NCI-H82 (cell line): ENCODE data around the gene ARL14.
A peak's percentile ranks its signal among the peaks of the same experiment; 100 is the strongest.
"Not testable (repeated sequence)": the region's sequence is repeated elsewhere in the genome, so short reads cannot be mapped to it uniquely, and the experiment has no call there.

Experiments
- DNase-seq: peaks from one replicate; lab custom pipeline; 2025; lab: John Stamatoyannopoulos, UW

ARL14 gene

GRCh38 chr3:160677459-160677881, 510 bp downstream of the ARL14 start:
- DNase-seq = no peak

- DNase-seq = no peak
These were observed 1.4 kb downstream of the ARL14 start for GRCh38 chr3:160678292-160678842.

DNA sequence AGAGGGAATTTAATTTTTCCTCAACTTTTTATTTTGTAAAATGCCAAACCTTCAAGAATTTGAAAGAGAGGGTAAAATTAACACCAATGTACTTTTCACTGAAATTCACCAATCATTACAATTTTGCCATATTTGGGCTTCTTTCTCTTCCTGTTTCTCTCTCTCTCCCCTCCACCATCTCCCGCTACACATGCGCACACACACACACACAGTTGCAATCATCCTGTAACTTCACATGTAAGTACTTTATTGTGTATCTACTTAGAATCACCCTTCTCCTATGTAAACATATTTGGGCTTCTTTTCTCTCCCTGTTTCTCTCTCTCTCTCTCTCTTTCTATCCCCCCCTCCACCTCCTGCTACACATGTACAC, 7.4 kb downstream of the ARL14 start:
- DNase-seq = no peak

GRCh38 chr3:160685144-160685766, 8.3 kb downstream of the ARL14 start:
- peak; percentile 32 for DNase-seq

DNA sequence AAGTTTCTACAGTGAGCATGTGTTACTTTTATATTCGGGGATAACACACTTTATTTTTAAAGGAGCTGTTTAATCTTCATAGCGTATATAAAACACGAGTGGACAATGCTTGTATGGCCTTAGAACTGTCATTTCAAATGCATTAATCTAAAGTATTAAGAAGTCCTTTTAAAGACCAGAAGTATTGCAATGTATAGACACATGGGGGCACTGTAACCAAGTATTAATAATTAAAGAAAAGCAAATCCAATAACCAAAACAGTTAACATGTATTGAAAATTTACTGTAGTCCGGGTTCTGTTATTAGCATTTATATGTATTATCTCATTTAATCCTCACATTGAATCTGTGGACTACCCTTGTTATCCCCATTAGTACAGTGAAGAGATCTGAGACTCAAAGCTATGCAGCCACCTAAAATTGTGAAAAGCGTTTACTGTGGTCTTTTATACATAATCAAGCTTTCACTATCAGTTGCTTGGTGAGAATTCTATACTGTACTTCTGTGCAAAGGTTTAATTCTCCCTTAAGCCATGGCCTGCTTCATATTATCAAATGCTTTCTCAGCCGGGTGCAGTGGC, 10.1 kb downstream of the ARL14 start:
- DNase-seq = peak; percentile 68

DNA sequence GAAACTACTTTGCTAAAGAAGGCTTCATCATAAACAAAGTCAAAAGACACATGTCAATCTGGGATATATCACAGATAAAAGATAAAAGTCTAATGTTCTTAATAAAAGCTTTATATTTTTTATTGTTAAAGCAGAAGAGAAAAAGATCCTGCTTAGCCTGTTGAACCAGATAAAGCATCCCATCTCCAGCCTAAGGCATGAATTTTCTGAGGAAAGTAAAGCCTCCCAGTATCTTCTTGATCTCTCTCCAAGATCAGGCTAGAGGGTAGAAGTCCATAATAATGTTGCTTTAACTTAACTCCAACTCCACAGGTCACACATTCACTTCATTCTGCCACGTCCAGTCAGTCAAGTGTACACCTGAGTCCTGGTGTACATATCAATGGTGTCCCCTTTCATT, 14.2 kb downstream of the ARL14 start:
- no peak for DNase-seq

- no peak for DNase-seq
These were observed 15.0 kb downstream of the ARL14 start for GRCh38 chr3:160691962-160692361.

- no peak for DNase-seq
These were observed 16.2 kb downstream of the ARL14 start for GRCh38 chr3:160693191-160693590.

GRCh38 chr3:160694345-160694744, 17.4 kb downstream of the ARL14 start:
- DNase-seq = no peak

- DNase-seq = peak; percentile 16
These were observed 18.0 kb downstream of the ARL14 start for GRCh38 chr3:160695003-160695402.

DNA sequence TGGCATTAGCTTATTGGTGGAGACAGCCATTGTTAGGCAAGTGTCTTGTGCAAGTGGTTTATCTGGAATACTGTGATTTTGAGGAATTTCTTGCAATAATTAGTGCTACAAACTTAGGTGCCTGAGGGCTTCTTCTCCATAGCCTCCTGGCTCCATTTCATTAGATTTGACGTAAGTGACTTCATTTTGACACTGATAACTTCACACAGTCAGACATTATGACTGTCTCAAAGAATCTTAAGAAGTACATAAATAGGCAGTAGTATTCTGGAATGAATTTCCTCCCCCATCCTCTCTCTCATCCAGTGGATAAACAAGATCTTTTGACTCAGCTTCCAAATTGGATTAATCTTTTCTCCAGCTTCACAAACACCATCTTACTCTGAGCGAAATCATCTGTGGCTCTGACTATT, 19.0 kb downstream of the ARL14 start:
- peak; percentile 92 for DNase-seq

DNA sequence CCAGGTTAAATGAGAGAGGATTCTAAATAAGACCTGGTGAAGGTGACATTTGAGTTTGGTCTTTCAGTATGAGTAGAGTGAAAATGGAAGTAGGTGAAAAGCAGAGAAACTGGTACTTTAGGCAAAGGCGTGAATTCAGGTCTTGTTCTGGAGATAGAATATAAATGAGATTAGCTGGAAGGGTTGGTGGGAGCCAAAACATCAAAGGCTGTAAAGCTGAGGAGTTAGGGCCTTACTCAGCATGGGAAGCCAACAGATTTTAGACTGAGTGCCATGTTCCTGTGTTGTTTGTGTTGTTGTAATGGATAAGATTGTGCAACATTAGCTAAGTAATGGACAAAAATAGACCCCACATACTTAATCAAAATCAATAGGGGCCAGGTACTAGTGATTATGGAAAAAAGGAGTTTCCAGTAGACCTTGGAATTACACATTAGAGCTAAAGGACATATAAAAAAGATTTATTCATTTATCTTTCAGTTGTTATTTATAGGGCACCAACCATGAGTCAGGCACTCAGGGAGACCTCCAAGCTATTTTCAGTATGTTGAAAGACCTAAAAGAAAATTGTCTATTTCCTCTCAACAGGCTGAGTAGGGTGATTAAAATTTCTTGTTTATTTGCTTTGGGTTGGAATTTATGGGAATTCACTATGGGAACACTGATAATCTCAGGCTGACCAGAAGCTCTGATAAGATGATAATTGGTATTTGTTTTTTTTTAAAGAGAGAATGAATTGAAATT, 20.8 kb downstream of the ARL14 start:
- DNase-seq = no peak

- DNase-seq = no peak
These were observed 21.7 kb downstream of the ARL14 start for GRCh38 chr3:160698599-160699195.

- no peak for DNase-seq
These were observed 24.5 kb downstream of the ARL14 start for GRCh38 chr3:160701490-160701889.

- DNase-seq = no peak
These were observed 25.3 kb downstream of the ARL14 start for GRCh38 chr3:160702290-160702689.

DNA sequence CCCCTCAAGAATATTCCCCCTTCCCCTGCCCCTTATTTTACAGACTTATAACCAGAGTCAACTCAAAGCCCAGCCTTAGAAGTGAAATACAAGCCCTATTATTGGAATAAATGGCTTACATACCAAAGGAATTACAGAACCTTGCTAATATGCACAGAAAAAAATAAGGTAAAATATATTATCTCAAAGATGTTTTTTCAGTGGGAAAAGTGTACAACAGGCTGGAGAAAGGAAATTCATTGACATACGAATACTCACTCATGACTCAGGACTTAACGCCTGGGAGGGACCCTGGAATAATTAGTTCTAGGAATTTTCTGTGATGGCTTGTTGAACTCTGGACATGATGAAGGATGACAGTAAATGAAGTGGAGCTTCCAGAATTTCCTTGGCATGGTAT, 27.0 kb downstream of the ARL14 start:
- DNase-seq = no peak

DNA sequence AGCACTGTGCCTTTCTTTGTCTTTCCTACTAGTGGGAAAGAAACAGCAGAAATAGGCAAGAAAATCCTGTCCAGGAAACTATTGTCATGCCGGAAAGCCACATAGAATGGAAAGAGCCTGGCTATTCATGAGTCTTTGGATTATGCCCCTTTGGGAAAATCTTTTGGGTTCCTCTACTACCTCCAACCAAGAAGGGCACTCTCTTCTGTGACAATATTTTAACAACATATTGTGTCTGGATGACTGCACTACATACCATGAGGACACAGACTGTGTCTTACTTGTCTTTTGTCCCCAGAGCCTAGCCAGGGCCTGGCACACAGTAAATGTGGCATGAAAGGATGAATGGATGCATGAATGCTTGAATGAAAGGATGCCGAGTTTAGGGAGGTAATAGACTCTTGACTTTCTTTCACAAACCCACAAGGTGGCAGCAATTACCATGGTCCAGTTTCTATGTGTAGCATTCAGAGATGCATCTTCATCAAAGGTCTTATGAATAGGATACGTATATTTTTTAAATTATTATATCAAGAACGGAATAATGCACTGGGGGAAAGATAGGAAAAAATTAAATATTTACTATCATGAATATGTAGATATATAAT, 30.3 kb downstream of the ARL14 start:
- peak; percentile 89 for DNase-seq

- DNase-seq = no peak
These were observed 32.7 kb downstream of the ARL14 start for GRCh38 chr3:160709477-160710182.

DNA sequence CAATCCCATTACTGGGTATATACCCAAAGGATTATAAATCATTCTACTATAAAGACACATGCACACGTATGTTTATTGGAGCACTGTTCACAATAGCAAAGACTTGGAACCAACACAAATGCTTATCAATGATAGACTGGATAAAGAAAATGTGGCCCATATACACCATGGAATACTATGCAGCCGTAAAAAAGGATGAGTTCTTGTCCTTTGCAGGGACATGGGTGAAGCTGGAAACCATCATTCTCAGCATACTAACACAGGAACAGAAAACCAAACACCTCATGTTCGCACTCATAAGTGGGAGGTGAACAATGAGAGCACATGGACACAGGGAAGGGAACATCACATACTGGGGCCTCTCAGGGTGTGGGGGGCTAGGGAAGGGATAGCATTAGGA, 36.2 kb downstream of the ARL14 start:
- not testable (repeated sequence) for DNase-seq

- no peak for DNase-seq
These were observed 42.8 kb downstream of the ARL14 start for GRCh38 chr3:160719710-160720109.

DNA sequence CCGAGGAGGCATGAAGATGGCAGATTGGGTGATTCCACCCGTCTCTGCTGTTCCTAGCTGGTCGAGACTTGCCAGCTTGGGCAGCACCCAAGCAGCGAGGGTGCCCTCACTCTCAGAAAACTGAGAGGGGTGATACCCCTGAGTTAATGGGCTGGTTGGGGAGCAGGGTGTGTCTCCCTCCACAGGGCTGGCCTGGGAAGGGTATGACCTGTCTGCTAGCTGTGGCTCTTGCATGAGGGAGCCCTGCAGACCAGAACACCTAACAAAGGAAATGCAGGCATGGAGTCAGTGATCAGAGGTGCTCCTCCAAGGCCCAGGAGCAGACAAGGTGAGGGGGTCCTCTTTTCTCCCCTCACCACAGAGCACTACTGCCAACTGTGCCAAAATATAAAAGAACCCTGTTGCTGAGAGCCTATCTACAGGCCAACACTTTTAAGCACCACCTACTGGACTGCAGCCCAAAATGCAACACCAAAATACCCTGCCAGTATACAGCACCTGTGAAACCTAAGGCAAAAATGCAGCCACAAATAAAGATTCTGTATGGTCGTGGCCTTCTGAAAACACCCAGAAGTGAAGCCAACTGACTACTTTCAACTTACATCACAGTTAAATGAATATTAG, 43.3 kb downstream of the ARL14 start:
- DNase-seq = peak; percentile 17
